Right lobe of liver (tissue), 6 donors: Measurements from ENCODE around the gene PCP4L1. TPM values are rescaled to one million over a fixed set of nuclear protein-coding genes. Genes with fewer than 3 reads are reported as not detected.
"Not testable (repeated sequence)": the region's sequence is repeated elsewhere in the genome, so short reads cannot be mapped to it uniquely, and the experiment has no call there.

ENCODE experiments used
- ATAC-seq, 4 donors: fragments of 200-7000 bp; cut with Tn5 transposase; one replicate each; pipeline ENCODE4 v1.9.1; 2020; ENCODE audit warnings: mild to moderate bottlenecking in 4 of 4, moderate library complexity in 4 of 4
- DNase-seq, 3 donors: peaks; one replicate each; pipeline ENCODE4 v3.0.0-alpha.2; 2020
- H3K27ac ChIP-seq, 3 donors: fragments of 200-600 bp; one replicate each; pipeline ENCODE4 v1.8.0; 2022
- H3K27me3 ChIP-seq, 2 donors: fragments of 200-600 bp; one replicate each; pipeline ENCODE4 v1.8.0; 2022
- H3K36me3 ChIP-seq, 4 donors: fragments of 200-600 bp; sonication (generic) in 1 of 4; one replicate each; pipeline versions ENCODE4 v1.5.1 to v1.8.0; 2017 to 2022; ENCODE audit warnings: control low read depth in 1 of 4
- H3K4me1 ChIP-seq, 4 donors: fragments of 200-600 bp; sonication (generic) in 1 of 4; one replicate each; pipeline versions ENCODE4 v1.5.1 to v1.8.0; 2017 to 2022; ENCODE audit warnings: control low read depth in 1 of 4
- H3K4me3 ChIP-seq, 3 donors: fragments of 200-600 bp; one replicate each; pipeline ENCODE4 v1.8.0; 2022
- H3K9me3 ChIP-seq, 4 donors: fragments of 200-600 bp; sonication (generic) in 1 of 4; one replicate each; pipeline versions ENCODE4 v1.5.1 to v1.8.0; 2017 to 2022; ENCODE audit warnings: control low read depth in 1 of 4
- CTCF ChIP-seq, 4 donors: fragments of 200-600 bp in 3 of 4; fragments of 450-650 bp in 1 of 4; IDR thresholded peaks; one replicate each; pipeline versions ENCODE4 v1.5.1 to v1.8.0; 2016 to 2022; ENCODE audit warnings: antibody characterized with exemption in 4 of 4, mild to moderate bottlenecking in 2 of 4
- POLR2A ChIP-seq: fragments of 450-650 bp; IDR thresholded peaks from one replicate; pipeline ENCODE4 v1.6.1; 2017; ENCODE audit warnings: antibody characterized with exemption, mild to moderate bottlenecking
- WGBS: methylation state at CpG from one replicate; pipeline ENCODE4 v1.1.6; 2018; ENCODE audit warnings: low coverage, low lambda C conversion rate; ENCODE audit not compliant: insufficient coverage; ENCODE audit errors: missing lambda C conversion rate; 5-methylcytosine and 5-hydroxymethylcytosine counted together
- intact Hi-C, 2 donors: fragments of 100-400 bp; cut with DNase I; formaldehyde crosslinking; loops; one replicate each; pipeline versions ENCODE4 v1.11.2 to v1.14.1; 2022
- total RNA-seq, 6 experiments: library from RNA; depleted of rRNA in 2 of 6; stranded (reverse); fragments of >200 nt in 2 of 6; fragmentation: NEBNext Ultra II Directional in 3 of 6; extraction: Animal tissue kit (Norgen Biotek cat#: 25700) in 3 of 6; gene quantifications; one replicate each; pipeline versions ENCODE4 v1.1.0 to v1.2.4, GENCODE V29; 2016 to 2023
- donor health status: DM: no; HTN: yes; CAD: no.
- donor health status: DM: no; HTN: no; CAD: no.
- donor health status: DM: no; HTN: no; CAD: no.
- donor health status: DM: no; HTN: yes; CAD: no.
- donor health status: DM: no; HTN: yes; CAD: no.

Gene PCP4L1
- total RNA-seq, 6 experiments from 2014 or later: 1.3 to 6.0 (median 2.9) TPM

GRCh38 chr1:161242313-161242712 is 16.2 kb upstream of the PCP4L1 start:
- WGBS: 63% methylated on average over 2 of the region's 2 CpGs
- no peaks in the 10 kb centered on the region for H3K27me3 ChIP-seq
- no peaks in the 10 kb centered on the region for H3K9me3 ChIP-seq
- TF ChIP-seq POLR2A (no peak), CTCF (IDR thresholded peaks at IDR 0.05) (no peak)
- H3K4me3 ChIP-seq: no peak overlapping the region
- DNase-seq (no peak), ATAC-seq (no peak)
- no peak overlapping the region for H3K27ac ChIP-seq
- intact Hi-C loops: no loop called here
- peaks cover 0 to 19% (median 2%) of the 10 kb centered on the region in 4 donors for H3K4me1 ChIP-seq
- no peaks in the 10 kb centered on the region for H3K36me3 ChIP-seq

- intact Hi-C loops: no loop called here
- peak; percentile 98 to 99 (median 98) for ATAC-seq
- H3K27me3 ChIP-seq: no peaks in the 10 kb centered on the region
- H3K9me3 ChIP-seq: no peaks in the 10 kb centered on the region
- 29% methylated on average over 4 of the region's 4 CpGs for WGBS
- no peaks in the 10 kb centered on the region for H3K36me3 ChIP-seq
- TF ChIP-seq POLR2A (no peak), CTCF (IDR thresholded peaks at IDR 0.05) (no peak)
- peak overlapping the region; percentile 44 to 76 (median 73) for H3K27ac ChIP-seq
- DNase-seq: peak in 1 of 3 donors; percentile 78
- H3K4me1 ChIP-seq: peaks cover 0 to 12% (median 2%) of the 10 kb centered on the region in 4 donors
- H3K4me3 ChIP-seq: no peak overlapping the region
Measured at GRCh38 chr1:161244888-161245287, 13.7 kb upstream of the PCP4L1 start.

GRCh38 chr1:161250100-161250499 is 8.4 kb upstream of the PCP4L1 start:
- H3K9me3 ChIP-seq, DNase-seq, intact Hi-C loops, H3K27ac ChIP-seq, H3K36me3 ChIP-seq, H3K27me3 ChIP-seq, H3K4me1 ChIP-seq, H3K4me3 ChIP-seq, ATAC-seq: not testable (repeated sequence)
- 78% methylated on average over 2 of the region's 5 CpGs for WGBS

- intact Hi-C loops: no loop called here
- Histone ChIP-seq H3K27ac (no peak overlapping the region), H3K4me1 (peaks cover 0 to 12% (median under 1%) of the 10 kb centered on the region in 4 donors), H3K9me3 (no peaks in the 10 kb centered on the region), H3K36me3 (no peaks in the 10 kb centered on the region), H3K4me3 (no peak overlapping the region), H3K27me3 (no peaks in the 10 kb centered on the region)
- TF ChIP-seq CTCF (IDR thresholded peaks at IDR 0.05): no peak
- TF ChIP-seq POLR2A: no peak
- no peak for ATAC-seq
- no peak for DNase-seq
- 86% methylated on average over 4 of the region's 7 CpGs for WGBS
Measured at GRCh38 chr1:161250829-161251228, 7.7 kb upstream of the PCP4L1 start.

- no peak for TF ChIP-seq POLR2A
- no peak for TF ChIP-seq CTCF (IDR thresholded peaks at IDR 0.05)
- Histone ChIP-seq H3K9me3 (no peaks in the 10 kb centered on the region), H3K27ac (no peak overlapping the region), H3K4me1 (peaks cover 0 to 20% (median 0%) of the 10 kb centered on the region in 4 donors), H3K4me3 (no peak overlapping the region), H3K27me3 (no peaks in the 10 kb centered on the region), H3K36me3 (no peaks in the 10 kb centered on the region)
- no peak for ATAC-seq
- no peak for DNase-seq
- intact Hi-C loops: no loop called here
- 91% methylated on average over 8 of the region's 8 CpGs for WGBS
Measured at GRCh38 chr1:161251579-161251978, 7.0 kb upstream of the PCP4L1 start.

GRCh38 chr1:161255302-161255701 is 3.2 kb upstream of the PCP4L1 start:
- 39% methylated on average over 5 of the region's 5 CpGs for WGBS
- H3K36me3 ChIP-seq, H3K9me3 ChIP-seq, H3K27me3 ChIP-seq, intact Hi-C loops: not testable (repeated sequence)
- DNase-seq (peak in 1 of 3 donors; percentile 76), ATAC-seq (peak in 1 of 4 donors; percentile 6)
- peaks cover 0 to 24% (median 0%) of the 10 kb centered on the region in 4 donors for H3K4me1 ChIP-seq
- peak overlapping the region in 1 of 3 donors; percentile 16 for H3K4me3 ChIP-seq
- peak overlapping the region in 2 of 3 donors; percentile 75 to 76 for H3K27ac ChIP-seq

- WGBS: 28% methylated on average over 4 of the region's 4 CpGs
- peak overlapping the region in 2 of 3 donors; percentile 75 to 76 for H3K27ac ChIP-seq
- intact Hi-C loops: not testable (repeated sequence)
Measured at GRCh38 chr1:161255955-161256520, 2.5 kb upstream of the PCP4L1 start.

GRCh38 chr1:161257109-161257508 is 1.4 kb upstream of the PCP4L1 start:
- Histone ChIP-seq H3K27ac (peak overlapping the region in 1 of 3 donors; percentile 76), H3K4me1 (peaks cover 0 to 38% (median 0%) of the 10 kb centered on the region in 4 donors)
- WGBS: 100% methylated on average over 3 of the region's 5 CpGs
- ATAC-seq, H3K4me3 ChIP-seq, DNase-seq, H3K9me3 ChIP-seq, H3K27me3 ChIP-seq, H3K36me3 ChIP-seq, intact Hi-C loops: not testable (repeated sequence)

More at GRCh38 chr1:161255955-161256520, 2.5 kb upstream of the PCP4L1 start:
- not testable (repeated sequence) for H3K9me3 ChIP-seq, H3K27me3 ChIP-seq, H3K36me3 ChIP-seq, ATAC-seq, DNase-seq
- peak overlapping the region in 1 of 3 donors; percentile 4 for H3K4me3 ChIP-seq
- peaks cover 0 to 32% (median 0%) of the 10 kb centered on the region in 4 donors for H3K4me1 ChIP-seq
